Astrocyte (in vitro differentiated cells and primary cell): ENCODE data around the gene SNED1. TPM values are rescaled to one million over a fixed set of nuclear protein-coding genes. Genes with fewer than 3 reads are reported as not detected.

Experiments used
- DNase-seq: peaks from one replicate; pipeline ENCODE4 v3.0.0-alpha.2; 2010; ENCODE audit warnings: low read depth
- FAIRE-seq: peaks from 2 replicates; lab custom pipeline; 2011; peaks lifted over from hg19 to GRCh38; lab: Jason Lieb, UNC
- H2AFZ ChIP-seq: 2 replicates; pipeline ENCODE4 v1.6.0; 2012; ENCODE audit warnings: low read depth, low read length, inconsistent platforms
- H3K27ac ChIP-seq: 2 replicates; pipeline ENCODE4 v1.5.1; 2011; ENCODE audit warnings: low read depth, low read length, inconsistent platforms
- H3K27me3 ChIP-seq: 2 replicates; pipeline ENCODE4 v1.6.0; 2011; ENCODE audit warnings: low read length, inconsistent platforms; ENCODE audit not compliant: insufficient read depth
- H3K36me3 ChIP-seq: 2 replicates; pipeline ENCODE4 v1.5.1; 2011; ENCODE audit warnings: low read length, inconsistent platforms; ENCODE audit not compliant: insufficient read depth
- H3K4me1 ChIP-seq: 2 replicates; pipeline ENCODE4 v1.5.1; 2011; ENCODE audit warnings: low read length, inconsistent platforms; ENCODE audit not compliant: insufficient read depth
- H3K4me2 ChIP-seq: 2 replicates; pipeline ENCODE4 v1.6.0; 2012; ENCODE audit warnings: low read length, inconsistent platforms
- H3K4me3 ChIP-seq: 2 replicates; pipeline ENCODE4 v1.5.1; 2011; ENCODE audit warnings: low read depth, mild to moderate bottlenecking, low read length, inconsistent platforms; ENCODE audit not compliant: insufficient read depth
- H3K79me2 ChIP-seq: 2 replicates; pipeline ENCODE4 v1.6.0; 2012; ENCODE audit warnings: mild to moderate bottlenecking, low read length, inconsistent platforms; ENCODE audit not compliant: insufficient read depth
- H3K9ac ChIP-seq: 2 replicates; pipeline ENCODE4 v1.6.0; 2012; ENCODE audit warnings: mild to moderate bottlenecking, low read length, inconsistent platforms
- H3K9me3 ChIP-seq: 2 replicates; pipeline ENCODE4 v1.5.1; 2012; ENCODE audit warnings: low read depth, mild to moderate bottlenecking, low read length, inconsistent platforms; ENCODE audit not compliant: insufficient read depth
- H4K20me1 ChIP-seq: 2 replicates; pipeline ENCODE4 v1.6.0; 2012; ENCODE audit warnings: low read length, inconsistent platforms; ENCODE audit not compliant: insufficient read depth
- H3K27ac Mint-ChIP-seq: one replicate; pipeline ENCODE4 v1.8.0; 2021; ENCODE audit warnings: mild to moderate bottlenecking, mixed read lengths; ENCODE audit not compliant: unreplicated experiment
- H3K27me3 Mint-ChIP-seq: one replicate; pipeline ENCODE4 v1.8.0; 2021; ENCODE audit warnings: low read depth, mixed read lengths; ENCODE audit not compliant: unreplicated experiment
- H3K36me3 Mint-ChIP-seq: one replicate; pipeline ENCODE4 v1.8.0; 2021; ENCODE audit warnings: low read depth, mixed read lengths; ENCODE audit not compliant: unreplicated experiment
- H3K4me1 Mint-ChIP-seq: one replicate; pipeline ENCODE4 v1.8.0; 2021; ENCODE audit warnings: low read depth, mixed read lengths; ENCODE audit not compliant: unreplicated experiment
- H3K4me3 Mint-ChIP-seq: one replicate; pipeline ENCODE4 v1.8.0; 2021; ENCODE audit warnings: mild to moderate bottlenecking, moderate library complexity, mixed read lengths; ENCODE audit not compliant: unreplicated experiment
- H3K9me3 Mint-ChIP-seq: one replicate; pipeline ENCODE4 v1.8.0; 2021; ENCODE audit warnings: mild to moderate bottlenecking, mixed read lengths; ENCODE audit not compliant: unreplicated experiment
- EZH2 ChIP-seq: IDR thresholded peaks from 2 replicates; pipeline ENCODE4 v1.6.1; 2012; ENCODE audit warnings: mild to moderate bottlenecking, low read length, inconsistent platforms; ENCODE audit not compliant: insufficient read depth
- total RNA-seq: library from RNA; stranded (reverse); gene quantifications from 2 replicates; pipeline ENCODE4 v1.2.1, GENCODE V29; 2021
- TF ChIP-seq, protein P1 (sequence below): IDR thresholded peaks from 2 replicates; pipeline ENCODE4 v1.5.1; 2011; ENCODE audit warnings: low read depth, mild to moderate bottlenecking, inconsistent platforms, low read length, moderate library complexity; ENCODE audit not compliant: insufficient read depth

The SNED1 gene
- total RNA-seq, 1 donor from 2014 or later, result 0.23 TPM

DNA sequence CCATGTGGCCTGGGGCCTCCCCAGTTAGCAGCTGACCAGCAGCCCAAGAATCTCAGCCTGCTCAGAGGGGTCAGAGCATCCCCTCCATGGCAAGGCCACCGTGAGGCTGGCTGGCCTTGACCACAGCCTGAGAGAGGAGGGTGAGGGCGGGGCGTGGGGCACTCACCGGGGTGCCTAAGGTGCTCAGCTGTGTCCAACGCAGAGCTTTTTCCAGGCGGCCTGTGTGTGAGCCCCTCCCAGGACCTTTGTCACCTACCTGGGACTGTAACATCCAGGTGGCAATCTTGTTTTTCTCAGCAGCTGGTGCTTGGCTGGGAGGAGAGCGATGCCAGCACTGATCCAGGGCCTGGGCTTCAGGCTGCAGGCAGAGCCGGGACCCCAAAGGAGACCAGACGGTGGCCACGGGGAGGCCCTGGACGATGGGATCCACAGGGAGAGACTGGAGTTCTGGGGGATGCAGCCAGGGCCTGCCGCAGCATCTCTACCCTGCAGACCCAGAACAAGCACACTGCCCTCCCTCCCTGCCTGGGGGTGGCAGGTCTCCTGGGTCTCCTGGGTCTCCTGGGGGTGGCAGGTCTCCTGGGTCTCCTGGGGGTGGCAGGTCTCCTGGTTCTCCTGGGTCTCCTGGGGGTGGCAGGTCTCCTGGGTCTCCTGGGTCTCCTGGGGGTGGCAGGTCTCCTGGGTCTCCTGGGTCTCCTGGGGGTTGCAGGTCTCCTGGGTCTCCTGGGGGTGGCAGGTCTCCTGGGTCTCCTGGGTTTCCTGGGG, 12.3 kb downstream of the SNED1 start:
- no peak overlapping the region for H3K4me3 ChIP-seq
- FAIRE-seq (no peak), DNase-seq (no peak)
- H3K9me3 ChIP-seq, result no peaks in the 10 kb centered on the region
- H3K4me3 Mint-ChIP-seq, result no peak overlapping the region
- peak overlapping the region; percentile 86 for H3K4me2 ChIP-seq
- H3K9ac ChIP-seq, result no peak overlapping the region
- no peaks in the 10 kb centered on the region for H3K36me3 Mint-ChIP-seq
- H2AFZ ChIP-seq, result peak overlapping the region; percentile 74
- H4K20me1 ChIP-seq, result no peaks in the 10 kb centered on the region
- peaks cover 17% of the 10 kb centered on the region for H3K4me1 ChIP-seq
- no peak overlapping the region for H3K27ac Mint-ChIP-seq
- no peaks in the 10 kb centered on the region for H3K27me3 ChIP-seq
- peaks cover 1% of the 10 kb centered on the region for H3K4me1 Mint-ChIP-seq
- no peaks in the 10 kb centered on the region for H3K36me3 ChIP-seq
- H3K79me2 ChIP-seq, result peaks cover 3% of the 10 kb centered on the region
- TF ChIP-seq, protein P1, sequence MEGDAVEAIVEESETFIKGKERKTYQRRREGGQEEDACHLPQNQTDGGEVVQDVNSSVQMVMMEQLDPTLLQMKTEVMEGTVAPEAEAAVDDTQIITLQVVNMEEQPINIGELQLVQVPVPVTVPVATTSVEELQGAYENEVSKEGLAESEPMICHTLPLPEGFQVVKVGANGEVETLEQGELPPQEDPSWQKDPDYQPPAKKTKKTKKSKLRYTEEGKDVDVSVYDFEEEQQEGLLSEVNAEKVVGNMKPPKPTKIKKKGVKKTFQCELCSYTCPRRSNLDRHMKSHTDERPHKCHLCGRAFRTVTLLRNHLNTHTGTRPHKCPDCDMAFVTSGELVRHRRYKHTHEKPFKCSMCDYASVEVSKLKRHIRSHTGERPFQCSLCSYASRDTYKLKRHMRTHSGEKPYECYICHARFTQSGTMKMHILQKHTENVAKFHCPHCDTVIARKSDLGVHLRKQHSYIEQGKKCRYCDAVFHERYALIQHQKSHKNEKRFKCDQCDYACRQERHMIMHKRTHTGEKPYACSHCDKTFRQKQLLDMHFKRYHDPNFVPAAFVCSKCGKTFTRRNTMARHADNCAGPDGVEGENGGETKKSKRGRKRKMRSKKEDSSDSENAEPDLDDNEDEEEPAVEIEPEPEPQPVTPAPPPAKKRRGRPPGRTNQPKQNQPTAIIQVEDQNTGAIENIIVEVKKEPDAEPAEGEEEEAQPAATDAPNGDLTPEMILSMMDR, result no peak
- TF ChIP-seq EZH2, result no peak
- peaks cover 7% of the 10 kb centered on the region for H3K9me3 Mint-ChIP-seq
- peaks cover 25% of the 10 kb centered on the region for H3K27me3 Mint-ChIP-seq
- H3K27ac ChIP-seq, result no peak overlapping the region

DNA sequence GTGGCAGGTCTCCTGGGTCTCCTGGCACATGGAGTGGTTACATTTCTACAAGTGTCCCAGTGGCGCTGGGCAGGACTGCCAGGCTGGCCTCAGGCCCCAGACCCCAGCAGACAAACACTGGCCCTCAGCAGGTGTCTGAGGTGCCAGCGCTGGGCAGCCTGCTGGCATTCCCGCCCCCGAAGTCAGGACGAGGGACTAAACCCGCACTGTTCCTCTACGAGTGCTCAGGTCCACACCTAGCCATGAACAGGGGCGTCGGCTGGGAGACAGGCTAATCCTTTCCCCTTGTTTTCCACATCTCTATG, 12.8 kb downstream of the SNED1 start:
- Histone ChIP-seq H3K4me1 (peaks cover 17% of the 10 kb centered on the region), H3K79me2 (peaks cover 3% of the 10 kb centered on the region), H3K36me3 (no peaks in the 10 kb centered on the region), H3K9me3 (no peaks in the 10 kb centered on the region), H3K27me3 (no peaks in the 10 kb centered on the region), H3K4me2 (no peak overlapping the region), H3K27ac (no peak overlapping the region), H3K9ac (no peak overlapping the region), H2AFZ (no peak overlapping the region), H4K20me1 (no peaks in the 10 kb centered on the region), H3K4me3 (no peak overlapping the region)
- FAIRE-seq, result no peak
- no peak overlapping the region for H3K27ac Mint-ChIP-seq
- DNase-seq, result no peak
- no peak for TF ChIP-seq EZH2
- TF ChIP-seq, protein P1, result no peak
- H3K4me3 Mint-ChIP-seq, result no peak overlapping the region
- H3K9me3 Mint-ChIP-seq, result peaks cover 2% of the 10 kb centered on the region
- H3K4me1 Mint-ChIP-seq, result peaks cover 1% of the 10 kb centered on the region
- no peaks in the 10 kb centered on the region for H3K36me3 Mint-ChIP-seq
- peaks cover 25% of the 10 kb centered on the region for H3K27me3 Mint-ChIP-seq
